BLaER1 treated with 17β-estradiol and CSF1 and Interleukin-3, amounts not matched to agents 10 nM and 100 nM (cell line): ENCODE results near the gene PLCL2.

Source experiments
- H3K27ac ChIP-seq, 11 experiments: shearing (Covaris generic); formaldehyde crosslinking; 2 replicates each; pipeline ENCODE4 v1.8.1; 2022
- H3K27me3 ChIP-seq, 11 experiments: shearing (Covaris generic); formaldehyde crosslinking; 2 replicates each; pipeline ENCODE4 v1.8.1; 2022
- H3K36me3 ChIP-seq, 11 experiments: shearing (Covaris generic); formaldehyde crosslinking; 2 replicates each; pipeline ENCODE4 v1.8.1; 2022
- H3K4me1 ChIP-seq, 10 experiments: shearing (Covaris generic); formaldehyde crosslinking; 2 replicates each; pipeline ENCODE4 v1.8.1; 2022
- H3K4me2 ChIP-seq, 11 experiments: shearing (Covaris generic); formaldehyde crosslinking; 2 replicates each; pipeline ENCODE4 v1.8.1; 2022
- H3K4me3 ChIP-seq, 10 experiments: shearing (Covaris generic); formaldehyde crosslinking; 2 replicates each; pipeline ENCODE4 v1.8.1; 2022
- H3K9ac ChIP-seq, 11 experiments: shearing (Covaris generic); formaldehyde crosslinking; 2 replicates each; pipeline ENCODE4 v1.8.1; 2022
- H3K9me3 ChIP-seq, 11 experiments: shearing (Covaris generic); formaldehyde crosslinking; replicated peaks in 1 of 11; 2 replicates each; pipeline ENCODE4 v1.8.1; 2022
- H4K20me1 ChIP-seq, 11 experiments: shearing (Covaris generic); formaldehyde crosslinking; 2 replicates each; pipeline ENCODE4 v1.8.1; 2022
- Cebpa-rat ChIP-seq, 11 experiments: shearing (Covaris generic); IDR thresholded peaks; 2 replicates each; pipeline ENCODE4 v1.8.1; 2022

The PLCL2 gene

DNA sequence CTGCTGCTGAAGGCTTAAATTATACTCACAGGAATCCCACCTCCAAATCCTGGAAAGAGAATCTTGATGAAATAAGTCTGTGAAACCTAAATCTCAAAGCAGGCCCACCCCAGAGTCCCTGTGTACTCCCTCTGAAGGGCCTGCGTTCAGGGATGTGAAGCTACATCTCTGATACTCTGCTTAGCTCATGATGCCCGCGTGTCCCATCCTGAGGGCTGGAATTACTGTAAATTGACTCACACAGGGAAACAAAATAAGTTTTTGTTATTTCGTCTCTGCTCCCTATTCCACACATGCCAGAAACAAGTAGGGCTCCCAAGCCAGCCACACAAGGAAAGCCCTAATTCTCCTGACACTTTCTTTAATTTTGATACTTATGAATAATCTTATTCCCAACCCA is 10.9 kb upstream of the PLCL2 start:
- no peak overlapping the region for H3K9ac ChIP-seq
- H3K36me3 ChIP-seq, result no peaks in the 10 kb centered on the region
- peaks cover 0 to 15% (median 0%) of the 10 kb centered on the region in 10 experiments; a peak in 5 of 20 replicates for H3K4me1 ChIP-seq
- no peak overlapping the region for H3K27ac ChIP-seq
- no peaks in the 10 kb centered on the region for H3K9me3 ChIP-seq
- no peak overlapping the region for H3K4me2 ChIP-seq
- H3K4me3 ChIP-seq, result no peak overlapping the region
- H3K27me3 ChIP-seq, result no peaks in the 10 kb centered on the region
- TF ChIP-seq Cebpa-rat (IDR thresholded peaks at IDR 0.05), result no peak
- no peaks in the 10 kb centered on the region for H4K20me1 ChIP-seq

- Histone ChIP-seq H4K20me1 (no peaks in the 10 kb centered on the region), H3K4me1 (peaks cover 0 to 19% (median 0%) of the 10 kb centered on the region in 10 experiments; a peak in 5 of 20 replicates), H3K9ac (no peak overlapping the region)
Observed at GRCh38 chr3:16875876-16876550, 8.7 kb upstream of the PLCL2 start.

GRCh38 chr3:16877505-16877904 is 7.2 kb upstream of the PLCL2 start:
- Histone ChIP-seq H4K20me1 (no peaks in the 10 kb centered on the region), H3K27me3 (no peaks in the 10 kb centered on the region), H3K9ac (no peak overlapping the region), H3K4me3 (no peak overlapping the region), H3K27ac (no peak overlapping the region), H3K9me3 (no peaks in the 10 kb centered on the region), H3K4me2 (no peak overlapping the region), H3K36me3 (no peaks in the 10 kb centered on the region), H3K4me1 (peaks cover 0 to 28% (median 0%) of the 10 kb centered on the region in 10 experiments; a peak in 5 of 20 replicates)
- TF ChIP-seq Cebpa-rat (IDR thresholded peaks at IDR 0.05), result no peak

More at GRCh38 chr3:16875876-16876550, 8.7 kb upstream of the PLCL2 start:
- Histone ChIP-seq H3K9me3 (no peaks in the 10 kb centered on the region), H3K27ac (no peak overlapping the region), H3K36me3 (no peaks in the 10 kb centered on the region), H3K27me3 (no peaks in the 10 kb centered on the region), H3K4me3 (no peak overlapping the region), H3K4me2 (peak overlapping the region in 2 of 11 experiments; percentile 50 to 51; a peak in 4 of 22 replicates)
- no peak for TF ChIP-seq Cebpa-rat (IDR thresholded peaks at IDR 0.05)

DNA sequence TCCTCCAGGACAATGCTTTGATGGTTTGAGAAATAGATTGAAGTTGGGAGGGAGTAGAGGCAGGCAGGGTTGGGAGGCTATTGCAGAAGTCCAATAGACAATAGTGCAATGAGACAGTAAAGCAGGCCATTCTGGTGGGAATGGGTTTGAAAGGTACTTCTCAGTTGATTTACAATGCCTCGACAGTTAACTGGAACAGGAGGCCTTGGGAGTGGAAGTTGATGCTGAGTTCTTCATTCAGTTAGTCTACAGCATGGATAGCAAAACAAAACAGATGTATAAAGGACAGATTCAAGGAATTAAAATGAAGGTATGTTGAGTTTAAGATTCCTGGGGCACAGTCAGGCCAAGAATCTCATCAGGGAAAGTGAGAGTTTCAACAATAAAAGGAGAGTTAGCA is 6.8 kb upstream of the PLCL2 start:
- Histone ChIP-seq H3K27me3 (no peaks in the 10 kb centered on the region), H4K20me1 (no peaks in the 10 kb centered on the region), H3K4me1 (peaks cover 0 to 28% (median 0%) of the 10 kb centered on the region in 10 experiments; a peak in 5 of 20 replicates), H3K9ac (no peak overlapping the region), H3K36me3 (no peaks in the 10 kb centered on the region), H3K4me2 (no peak overlapping the region), H3K27ac (no peak overlapping the region), H3K9me3 (no peaks in the 10 kb centered on the region), H3K4me3 (no peak overlapping the region)
- TF ChIP-seq Cebpa-rat (IDR thresholded peaks at IDR 0.05), result no peak

DNA sequence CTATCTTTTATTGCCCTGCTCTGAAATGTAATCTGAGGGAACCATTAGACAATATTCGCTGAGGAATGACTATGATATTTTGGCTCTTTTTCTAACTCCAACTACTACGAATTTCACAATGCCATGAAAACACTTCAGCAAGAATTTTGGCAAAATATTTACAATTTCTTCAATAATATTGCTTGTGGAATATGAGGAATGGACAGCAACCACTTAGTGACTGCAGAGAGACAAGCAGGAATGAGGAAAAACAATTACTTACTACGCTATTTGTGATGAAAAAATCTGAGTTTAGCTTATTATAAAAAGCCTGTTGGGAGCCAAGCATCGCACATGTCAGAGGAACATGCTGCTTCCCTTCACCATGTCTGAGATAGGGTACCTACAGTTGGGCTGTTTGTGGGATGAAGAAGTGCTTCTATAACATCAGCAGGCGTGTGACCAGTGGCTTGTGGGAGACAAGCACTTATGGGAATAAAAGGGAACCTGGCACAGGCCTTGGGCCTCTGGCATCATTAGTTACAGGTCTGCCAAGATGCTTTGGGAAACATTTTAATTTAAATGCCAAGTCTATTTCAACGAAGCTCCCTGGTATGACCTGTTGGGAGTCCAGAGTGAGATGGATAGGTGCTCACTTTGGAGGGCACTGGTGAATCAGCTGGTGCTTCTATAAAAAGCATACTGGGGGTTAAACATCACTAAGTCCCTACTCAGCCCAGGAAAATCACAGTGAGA is 2.7 kb upstream of the PLCL2 start:
- Histone ChIP-seq H4K20me1 (peaks cover 0 to 7% (median 0%) of the 10 kb centered on the region in 11 experiments; a peak in 6 of 22 replicates), H3K27ac (no peak overlapping the region), H3K9ac (no peak overlapping the region), H3K4me2 (no peak overlapping the region), H3K4me3 (no peak overlapping the region), H3K4me1 (peaks cover 7 to 24% (median 13%) of the 10 kb centered on the region in 10 experiments), H3K9me3 (no peaks in the 10 kb centered on the region), H3K27me3 (no peaks in the 10 kb centered on the region), H3K36me3 (no peaks in the 10 kb centered on the region)
- TF ChIP-seq Cebpa-rat (IDR thresholded peaks at IDR 0.05), result no peak

- H3K27me3 ChIP-seq, result peaks cover 0 to 4% (median 0%) of the 10 kb centered on the region in 11 experiments; a peak in 2 of 22 replicates
- H3K27ac ChIP-seq, result peak overlapping the region in 4 of 11 experiments; percentile 93 to 99 (median 98); a peak in 3 of 22 replicates
- H3K9ac ChIP-seq, result peak overlapping the region in 3 of 11 experiments; percentile 97 to 99 (median 98); a peak in 3 of 22 replicates
- H4K20me1 ChIP-seq, result peaks cover 0 to 17% (median 5%) of the 10 kb centered on the region in 11 experiments; a peak in 8 of 22 replicates
- H3K4me2 ChIP-seq, result peak overlapping the region in 9 of 11 experiments; percentile 71 to 98 (median 84); a peak in 13 of 22 replicates
- 0 out of 20 replicates have a peak overlapping the region, but pooled peaks of 2 of the 10 experiments have one; percentile 88 to 91 for H3K4me3 ChIP-seq
- no peak for TF ChIP-seq Cebpa-rat (IDR thresholded peaks at IDR 0.05)
- peaks cover 18 to 36% (median 25%) of the 10 kb centered on the region in 10 experiments for H3K4me1 ChIP-seq
- no peaks in the 10 kb centered on the region for H3K9me3 ChIP-seq
- no peaks in the 10 kb centered on the region for H3K36me3 ChIP-seq
Observed at GRCh38 chr3:16883057-16883722, 1.6 kb upstream of the PLCL2 start.

GRCh38 chr3:16883723-16884083 is 1.1 kb upstream of the PLCL2 start:
- peak overlapping the region; percentile 93 to 99 (median 97); a peak in 21 of 22 replicates for H3K27ac ChIP-seq
- peaks cover 22 to 41% (median 29%) of the 10 kb centered on the region in 10 experiments for H3K4me1 ChIP-seq
- H3K36me3 ChIP-seq, result no peaks in the 10 kb centered on the region
- peak overlapping the region; percentile 71 to 98 (median 84) for H3K4me2 ChIP-seq
- peaks cover 0 to 4% (median 0%) of the 10 kb centered on the region in 11 experiments; a peak in 2 of 22 replicates for H3K27me3 ChIP-seq
- no peak for TF ChIP-seq Cebpa-rat (IDR thresholded peaks at IDR 0.05)
- H3K9ac ChIP-seq, result peak overlapping the region; percentile 90 to 99 (median 97)
- peaks cover 0 to 22% (median 5%) of the 10 kb centered on the region in 11 experiments; a peak in 9 of 22 replicates for H4K20me1 ChIP-seq
- no peaks in the 10 kb centered on the region for H3K9me3 ChIP-seq
- peak overlapping the region; percentile 84 to 95 (median 90) for H3K4me3 ChIP-seq

GRCh38 chr3:16884084-16884747 is 539 bp upstream of the PLCL2 start:
- H3K36me3 ChIP-seq, result no peaks in the 10 kb centered on the region
- H3K27ac ChIP-seq, result peak overlapping the region; percentile 93 to 99 (median 97)
- no peak for TF ChIP-seq Cebpa-rat (IDR thresholded peaks at IDR 0.05)
- peak overlapping the region; percentile 71 to 98 (median 84) for H3K4me2 ChIP-seq
- H3K9ac ChIP-seq, result peak overlapping the region; percentile 90 to 99 (median 97)
- no peaks in the 10 kb centered on the region for H3K9me3 ChIP-seq
- peaks cover 27 to 46% (median 34%) of the 10 kb centered on the region in 10 experiments for H3K4me1 ChIP-seq
- peak overlapping the region; percentile 84 to 95 (median 90) for H3K4me3 ChIP-seq
- H4K20me1 ChIP-seq, result peaks cover 0 to 27% (median 8%) of the 10 kb centered on the region in 11 experiments; a peak in 13 of 22 replicates
- H3K27me3 ChIP-seq, result peaks cover 0 to 4% (median 0%) of the 10 kb centered on the region in 11 experiments; a peak in 2 of 22 replicates
